ENCODE results near the gene TEX50. TPM values are rescaled to one million over a fixed set of nuclear protein-coding genes. Genes with fewer than 3 reads are reported as not detected.

TEX50 gene
- total RNA-seq, 1 experiment from 2014 or later = not detected

DNA sequence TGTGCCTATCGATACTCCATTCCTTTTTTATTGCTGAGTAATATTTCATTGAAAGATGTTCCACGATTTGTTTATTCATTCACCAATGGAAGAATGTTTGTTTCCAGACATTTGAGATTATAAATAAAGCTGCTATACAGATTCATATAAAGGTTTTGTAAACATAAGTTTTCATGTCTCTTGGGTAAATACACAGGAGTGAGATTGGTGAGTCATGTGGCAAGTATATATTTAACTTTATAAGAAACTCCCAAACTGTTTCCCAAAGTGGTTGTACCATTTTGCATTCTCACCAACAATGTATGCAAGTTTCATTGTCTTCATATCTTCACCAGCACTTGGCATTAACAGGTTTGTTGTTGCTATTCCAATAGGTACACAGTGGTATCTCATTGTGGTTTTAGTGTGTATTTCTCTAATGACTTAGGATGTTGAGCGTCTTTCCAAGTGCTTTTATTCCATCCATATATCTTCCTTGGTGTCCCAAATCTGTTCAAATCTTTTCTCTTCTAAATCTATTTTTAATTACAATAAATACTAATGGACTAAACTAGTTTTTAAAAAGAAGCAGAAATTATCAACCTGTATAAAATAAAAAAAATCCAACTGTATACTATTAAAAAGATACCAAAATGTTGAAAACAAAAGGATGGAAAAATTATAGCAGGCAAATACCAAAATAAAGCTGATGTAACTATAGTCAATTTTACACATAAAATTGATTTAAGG lies 38.9 kb upstream of the TEX50 start:
- Histone ChIP-seq H3K36me3 (ENCODE audit: control insufficient read depth in 1 of 2, insufficient read depth in 2 of 2, low read length in 2 of 2) (no peaks in the 10 kb centered on the region), H4K20me1 (ENCODE audit: insufficient read depth) (no peaks in the 10 kb centered on the region), H3K4me1 (ENCODE audit: control insufficient read depth in 1 of 2, insufficient read depth in 2 of 2, low read length in 2 of 2) (no peaks in the 10 kb centered on the region), H3K4me2 (ENCODE audit: low read length) (no peak overlapping the region), H2AFZ (ENCODE audit: low read depth, low read length, poor library complexity, severe bottlenecking) (no peak overlapping the region), H3K9me3 (ENCODE audit: control insufficient read depth in 1 of 2, insufficient read depth in 1 of 2, low read depth in 1 of 2, low read length in 2 of 2) (no peaks in the 10 kb centered on the region), H3K9ac (ENCODE audit: low read length) (no peak overlapping the region), H3K27ac (ENCODE audit: low read depth, low read length) (no peak overlapping the region), H3K27me3 (ENCODE audit: insufficient read depth, low read length) (no peaks in the 10 kb centered on the region), H3K79me2 (ENCODE audit: insufficient read depth, low read length) (no peaks in the 10 kb centered on the region), H3K4me3 (replicated peaks in 1 of 2; ENCODE audit: low read depth in 1 of 2, low read length in 2 of 2) (no peak overlapping the region), H3K9me2 (ENCODE audit: insufficient read depth) (no peaks in the 10 kb centered on the region)
- ChIA-PET POLR2A (no interaction called here), RAD21 (ENCODE audit: low non-redundant PET in 1 of 2, low total read pairs in 2 of 2, uncharacterized antibody in 2 of 2, unreplicated experiment in 2 of 2) (no interaction called here), CTCF (no interaction called here)
- TF ChIP-seq ELF1 (IDR thresholded peaks at IDR 0.05; ENCODE audit: borderline replicate concordance, low read depth) (no peak), CBX3 (IDR thresholded peaks at IDR 0.05; ENCODE audit: low read depth) (no peak), SIN3A (IDR thresholded peaks at IDR 0.05; ENCODE audit: low read depth) (no peak), SP1 (IDR thresholded peaks at IDR 0.05; ENCODE audit: low read depth) (no peak), EGR1 (IDR thresholded peaks at IDR 0.05; ENCODE audit: low read depth) (no peak), RAD21 (IDR thresholded peaks at IDR 0.05; ENCODE audit: low read depth) (no peak), POLR2AphosphoS5 (IDR thresholded peaks at IDR 0.05; ENCODE audit: low read depth, low read length) (no peak)
- TF ChIP-seq, protein P1, sequence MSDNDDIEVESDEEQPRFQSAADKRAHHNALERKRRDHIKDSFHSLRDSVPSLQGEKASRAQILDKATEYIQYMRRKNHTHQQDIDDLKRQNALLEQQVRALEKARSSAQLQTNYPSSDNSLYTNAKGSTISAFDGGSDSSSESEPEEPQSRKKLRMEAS (IDR thresholded peaks at IDR 0.05) = no peak
- intact Hi-C loops (cut with micrococcal nuclease) = no loop called here
- ATAC-seq (no peak), DNase-seq (ENCODE audit: low read depth, low spot score) (no peak)
- no TSS peak for BruUV-seq (replicated peaks)

DNA sequence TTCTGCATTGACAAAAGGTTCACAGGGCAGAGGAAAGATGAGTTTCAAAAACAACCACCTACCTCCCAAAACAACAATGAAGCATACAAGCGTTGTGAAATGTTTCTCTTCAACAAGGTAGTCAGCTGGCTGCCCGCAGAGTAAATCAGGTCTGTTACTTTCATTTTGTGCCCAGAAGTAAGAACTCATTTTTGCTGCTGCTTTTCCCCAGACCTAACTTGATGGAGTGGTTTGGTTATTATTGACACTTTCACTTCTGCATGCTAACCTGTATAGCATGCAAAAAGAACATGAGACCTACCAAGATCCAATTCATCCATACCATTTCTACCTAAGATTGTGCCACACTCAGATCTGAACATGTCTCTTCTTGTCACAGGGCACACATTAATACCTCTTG lies 33.5 kb upstream of the TEX50 start:
- no peaks in the 10 kb centered on the region for H3K27me3 ChIP-seq (ENCODE audit: insufficient read depth, low read length)

More for the DNA sequence above, 33.5 kb upstream of the TEX50 start:
- Histone ChIP-seq H3K9me3 (ENCODE audit: control insufficient read depth in 1 of 2, insufficient read depth in 1 of 2, low read depth in 1 of 2, low read length in 2 of 2) (no peaks in the 10 kb centered on the region), H3K9me2 (ENCODE audit: insufficient read depth) (no peaks in the 10 kb centered on the region), H3K4me2 (ENCODE audit: low read length) (no peak overlapping the region), H3K36me3 (ENCODE audit: control insufficient read depth in 1 of 2, insufficient read depth in 2 of 2, low read length in 2 of 2) (no peaks in the 10 kb centered on the region), H3K4me3 (replicated peaks in 1 of 2; ENCODE audit: low read depth in 1 of 2, low read length in 2 of 2) (no peak overlapping the region), H3K27ac (ENCODE audit: low read depth, low read length) (no peak overlapping the region), H3K79me2 (ENCODE audit: insufficient read depth, low read length) (no peaks in the 10 kb centered on the region), H4K20me1 (ENCODE audit: insufficient read depth) (no peaks in the 10 kb centered on the region), H3K4me1 (ENCODE audit: control insufficient read depth in 1 of 2, insufficient read depth in 2 of 2, low read length in 2 of 2) (no peaks in the 10 kb centered on the region), H2AFZ (ENCODE audit: low read depth, low read length, poor library complexity, severe bottlenecking) (no peak overlapping the region), H3K9ac (ENCODE audit: low read length) (no peak overlapping the region)
- RAD21 ChIA-PET (ENCODE audit: low non-redundant PET in 1 of 2, low total read pairs in 2 of 2, uncharacterized antibody in 2 of 2, unreplicated experiment in 2 of 2) = no interaction called here
- ATAC-seq = no peak
- CTCF ChIA-PET = no interaction called here
- no peak for DNase-seq (ENCODE audit: low read depth, low spot score)
- TF ChIP-seq TCF7L2 (IDR thresholded peaks at IDR 0.05; ENCODE audit: borderline replicate concordance, extremely low read depth, insufficient read depth, insufficient read length) (no peak), EZH2phosphoT487 (IDR thresholded peaks at IDR 0.05; ENCODE audit: borderline replicate concordance) (no peak)
- TF ChIP-seq, protein P2, sequence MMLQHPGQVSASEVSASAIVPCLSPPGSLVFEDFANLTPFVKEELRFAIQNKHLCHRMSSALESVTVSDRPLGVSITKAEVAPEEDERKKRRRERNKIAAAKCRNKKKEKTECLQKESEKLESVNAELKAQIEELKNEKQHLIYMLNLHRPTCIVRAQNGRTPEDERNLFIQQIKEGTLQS (IDR thresholded peaks at IDR 0.05) = no peak
- intact Hi-C loops (cut with micrococcal nuclease) = no loop called here
- POLR2A ChIA-PET = no interaction called here
- no TSS peak for BruUV-seq (replicated peaks)
